CD14-positive monocyte (primary cell): ENCODE results near the gene MAP6D1. TPM values are rescaled to one million over a fixed set of nuclear protein-coding genes. Genes with fewer than 3 reads are reported as not detected.

Experiments
- DNase-seq, 3 donors: peaks; one replicate each; pipeline ENCODE4 v3.0.0-alpha.2; 2011 to 2022
- H2AFZ ChIP-seq: 2 replicates; pipeline ENCODE4 v1.6.0; 2012; ENCODE audit warnings: mild to moderate bottlenecking, low read depth, low read length, inconsistent platforms; ENCODE audit not compliant: insufficient read depth, poor library complexity, severe bottlenecking
- H3K27ac ChIP-seq, 2 donors: 1 replicate in 1 of 2; 2 replicates in 1 of 2; pipeline ENCODE4 v1.5.1; 2012 to 2013; ENCODE audit warnings: low read length in 2 of 2, control low read depth in 1 of 2, inconsistent platforms in 1 of 2, low read depth in 1 of 2, mild to moderate bottlenecking in 1 of 2
- H3K27me3 ChIP-seq, 2 donors: one replicate each; pipeline versions ENCODE4 v1.6.0 to v1.6.1; 2011 to 2013; ENCODE audit warnings: low read length in 2 of 2; ENCODE audit not compliant: control insufficient read depth in 2 of 2, insufficient read depth in 2 of 2
- H3K36me3 ChIP-seq, 2 donors: replicated peaks in 1 of 2; 1 replicate in 1 of 2; 2 replicates in 1 of 2; pipeline versions ENCODE4 v1.5.1 to v1.6.1; 2012 to 2013; ENCODE audit warnings: low read length in 2 of 2, control low read depth in 1 of 2, inconsistent platforms in 1 of 2, mild to moderate bottlenecking in 1 of 2; ENCODE audit not compliant: insufficient read depth in 2 of 2, control insufficient read depth in 1 of 2
- H3K4me1 ChIP-seq, 2 donors: 1 replicate in 1 of 2; 2 replicates in 1 of 2; pipeline versions ENCODE4 v1.5.1 to v1.6.1; 2012 to 2013; ENCODE audit warnings: low read length in 2 of 2, control low read depth in 1 of 2, inconsistent platforms in 1 of 2, mild to moderate bottlenecking in 1 of 2, moderate library complexity in 1 of 2; ENCODE audit not compliant: insufficient read depth in 2 of 2, control insufficient read depth in 1 of 2
- H3K4me2 ChIP-seq: replicated peaks from 2 replicates; pipeline ENCODE3; 2012; ENCODE audit warnings: low read length, moderate library complexity, mild to moderate bottlenecking; ENCODE audit not compliant: poor library complexity, severe bottlenecking; ENCODE audit errors: extremely low read depth
- H3K4me3 ChIP-seq, 3 experiments: fragments of 200-600 bp in 1 of 3; sonication (generic) in 1 of 3; replicated peaks in 1 of 3; 1 replicate in 2 of 3; 2 replicates in 1 of 3; pipeline ENCODE4 v1.5.1; 2011 to 2013; ENCODE audit warnings: low read length in 3 of 3, mild to moderate bottlenecking in 3 of 3, control low read depth in 2 of 3, low read depth in 2 of 3, inconsistent platforms in 1 of 3, moderate library complexity in 1 of 3
- H3K79me2 ChIP-seq: 2 replicates; pipeline ENCODE4 v1.6.0; 2012; ENCODE audit warnings: mild to moderate bottlenecking, control low read depth, inconsistent platforms, low read length, moderate library complexity; ENCODE audit not compliant: insufficient read depth
- H3K9ac ChIP-seq: 2 replicates; pipeline ENCODE4 v1.6.0; 2017; ENCODE audit warnings: low read length, mild to moderate bottlenecking; ENCODE audit not compliant: insufficient read depth, poor library complexity, severe bottlenecking
- H3K9me3 ChIP-seq, 2 donors: replicated peaks in 1 of 2; 1 replicate in 1 of 2; 2 replicates in 1 of 2; pipeline versions ENCODE4 v1.5.1 to v1.6.1; 2012 to 2013; ENCODE audit warnings: low read length in 2 of 2, control low read depth in 1 of 2; ENCODE audit not compliant: control insufficient read depth in 1 of 2, insufficient read depth in 1 of 2
- H4K20me1 ChIP-seq: 2 replicates; pipeline ENCODE4 v1.6.0; 2012; ENCODE audit warnings: mild to moderate bottlenecking, low read length, control low read depth, moderate library complexity; ENCODE audit not compliant: insufficient read depth
- H3K27ac Mint-ChIP-seq, 7 donors: one replicate each; pipeline ENCODE4 v1.8.0; 2020; ENCODE audit warnings: mild to moderate bottlenecking in 7 of 7, mixed read lengths in 7 of 7, moderate library complexity in 6 of 7, inconsistent platforms in 2 of 7
- H3K27me3 Mint-ChIP-seq, 3 donors: one replicate each; pipeline ENCODE4 v1.8.0; 2021 to 2022; ENCODE audit warnings: low read depth in 3 of 3, mild to moderate bottlenecking in 3 of 3, mixed read lengths in 3 of 3, moderate library complexity in 3 of 3, inconsistent platforms in 1 of 3
- H3K36me3 Mint-ChIP-seq, 2 donors: one replicate each; pipeline ENCODE4 v1.8.0; 2020; ENCODE audit warnings: mixed read lengths in 2 of 2, inconsistent platforms in 1 of 2, mild to moderate bottlenecking in 1 of 2
- H3K4me1 Mint-ChIP-seq: one replicate; pipeline ENCODE4 v1.8.0; 2020; ENCODE audit warnings: mild to moderate bottlenecking, mixed read lengths
- H3K4me3 Mint-ChIP-seq, 2 donors: one replicate each; pipeline ENCODE4 v1.8.0; 2020; ENCODE audit warnings: mild to moderate bottlenecking in 2 of 2, mixed read lengths in 2 of 2, moderate library complexity in 1 of 2
- H3K9me3 Mint-ChIP-seq, 7 donors: one replicate each; pipeline ENCODE4 v1.8.0; 2020 to 2022; ENCODE audit warnings: mixed read lengths in 7 of 7, mild to moderate bottlenecking in 6 of 7, moderate library complexity in 6 of 7, inconsistent platforms in 2 of 7
- CTCF ChIP-seq: fragments of 200-600 bp; IDR thresholded peaks from one replicate; pipeline ENCODE4 v1.8.0; 2022; ENCODE audit warnings: antibody characterized with exemption, mild to moderate bottlenecking
- WGBS: methylation state at CpG from one replicate; pipeline ENCODE4 v1.1.5; 2013; ENCODE audit warnings: missing lambda C conversion rate; ENCODE audit not compliant: insufficient coverage; 5-methylcytosine and 5-hydroxymethylcytosine counted together
- intact Hi-C, 2 donors: fragments of 100-400 bp; cut with micrococcal nuclease; formaldehyde crosslinking; loops; one replicate each; pipeline versions ENCODE4 v1.15.0 to v1.15.1; 2023
- polyA plus RNA-seq, 3 donors: library from polyadenylated mRNA; depleted of rRNA in 1 of 3; unstranded in 2 of 3; stranded (reverse) in 1 of 3; fragments of 300-500 nt in 2 of 3; fragments of >200 nt in 1 of 3; fragmentation: Illumina TruSeq in 2 of 3; gene quantifications; 1 replicate in 2 of 3; 2 replicates in 1 of 3; pipeline ENCODE4 v1.2.3, GENCODE V29; 2012 to 2021

The MAP6D1 gene
- polyA plus RNA-seq, 3 donors: 0.18 to 0.35 TPM; not detected in 1

GRCh38 chr3:183833516-183833915, 8.1 kb upstream of the MAP6D1 start:
- Histone ChIP-seq H2AFZ (no peak overlapping the region), H3K4me2 (no peak overlapping the region), H3K4me1 (no peaks in the 10 kb centered on the region), H3K27ac (no peak overlapping the region), H3K4me3 (no peak overlapping the region), H3K36me3 (peaks cover 77 to 98% of the 10 kb centered on the region in 2 donors), H3K9me3 (no peaks in the 10 kb centered on the region), H3K27me3 (no peaks in the 10 kb centered on the region), H3K9ac (no peak overlapping the region), H4K20me1 (peaks cover 57% of the 10 kb centered on the region), H3K79me2 (no peaks in the 10 kb centered on the region)
- no peak for DNase-seq
- intact Hi-C loops: no loop called here
- no peaks in the 10 kb centered on the region for H3K9me3 Mint-ChIP-seq
- WGBS: 98% methylated on average over 6 of the region's 6 CpGs
- H3K36me3 Mint-ChIP-seq: peaks cover 71 to 85% of the 10 kb centered on the region in 2 donors
- no peak for TF ChIP-seq CTCF
- H3K4me3 Mint-ChIP-seq: no peak overlapping the region
- no peak overlapping the region for H3K27ac Mint-ChIP-seq
- no peaks in the 10 kb centered on the region for H3K27me3 Mint-ChIP-seq
- H3K4me1 Mint-ChIP-seq: no peaks in the 10 kb centered on the region

GRCh38 chr3:183830187-183830586, 4.8 kb upstream of the MAP6D1 start:
- H3K36me3 Mint-ChIP-seq: peaks cover 70 to 80% of the 10 kb centered on the region in 2 donors

More at GRCh38 chr3:183830187-183830586, 4.8 kb upstream of the MAP6D1 start:
- Histone ChIP-seq H4K20me1 (peaks cover 56% of the 10 kb centered on the region), H3K4me2 (no peak overlapping the region), H3K27me3 (no peaks in the 10 kb centered on the region), H3K79me2 (no peaks in the 10 kb centered on the region), H2AFZ (no peak overlapping the region), H3K36me3 (peaks cover 62 to 77% of the 10 kb centered on the region in 2 donors), H3K27ac (no peak overlapping the region), H3K9ac (no peak overlapping the region), H3K4me1 (peaks cover 3 to 5% of the 10 kb centered on the region in 2 donors), H3K9me3 (no peaks in the 10 kb centered on the region), H3K4me3 (no peak overlapping the region)
- TF ChIP-seq CTCF: no peak
- H3K27me3 Mint-ChIP-seq: peaks cover 0 to 3% (median 0%) of the 10 kb centered on the region in 3 donors
- intact Hi-C loops: no loop called here
- H3K9me3 Mint-ChIP-seq: no peaks in the 10 kb centered on the region
- no peak for DNase-seq
- WGBS: 99% methylated on average over 9 of the region's 9 CpGs
- no peak overlapping the region for H3K27ac Mint-ChIP-seq
- H3K4me3 Mint-ChIP-seq: no peak overlapping the region
- H3K4me1 Mint-ChIP-seq: peaks cover 7% of the 10 kb centered on the region
